Astrocyte (in vitro differentiated cells and primary cell): ENCODE measurements around the gene OIP5. TPM values are rescaled to one million over a fixed set of nuclear protein-coding genes. Genes with fewer than 3 reads are reported as not detected.
"Not testable (repeated sequence)": the region's sequence is repeated elsewhere in the genome, so short reads cannot be mapped to it uniquely, and the experiment has no call there.

Source experiments
- DNase-seq: peaks from one replicate; pipeline ENCODE4 v3.0.0-alpha.2; 2010; ENCODE audit warnings: low read depth
- FAIRE-seq: peaks from 2 replicates; lab custom pipeline; 2011; peaks lifted over from hg19 to GRCh38; lab: Jason Lieb, UNC
- H2AFZ ChIP-seq: 2 replicates; pipeline ENCODE4 v1.6.0; 2012; ENCODE audit warnings: low read depth, low read length, inconsistent platforms
- H3K27ac ChIP-seq: 2 replicates; pipeline ENCODE4 v1.5.1; 2011; ENCODE audit warnings: low read depth, low read length, inconsistent platforms
- H3K27me3 ChIP-seq: 2 replicates; pipeline ENCODE4 v1.6.0; 2011; ENCODE audit warnings: low read length, inconsistent platforms; ENCODE audit not compliant: insufficient read depth
- H3K36me3 ChIP-seq: 2 replicates; pipeline ENCODE4 v1.5.1; 2011; ENCODE audit warnings: low read length, inconsistent platforms; ENCODE audit not compliant: insufficient read depth
- H3K4me1 ChIP-seq: 2 replicates; pipeline ENCODE4 v1.5.1; 2011; ENCODE audit warnings: low read length, inconsistent platforms; ENCODE audit not compliant: insufficient read depth
- H3K4me2 ChIP-seq: 2 replicates; pipeline ENCODE4 v1.6.0; 2012; ENCODE audit warnings: low read length, inconsistent platforms
- H3K4me3 ChIP-seq: 2 replicates; pipeline ENCODE4 v1.5.1; 2011; ENCODE audit warnings: low read depth, mild to moderate bottlenecking, low read length, inconsistent platforms; ENCODE audit not compliant: insufficient read depth
- H3K79me2 ChIP-seq: 2 replicates; pipeline ENCODE4 v1.6.0; 2012; ENCODE audit warnings: mild to moderate bottlenecking, low read length, inconsistent platforms; ENCODE audit not compliant: insufficient read depth
- H3K9ac ChIP-seq: 2 replicates; pipeline ENCODE4 v1.6.0; 2012; ENCODE audit warnings: mild to moderate bottlenecking, low read length, inconsistent platforms
- H3K9me3 ChIP-seq: 2 replicates; pipeline ENCODE4 v1.5.1; 2012; ENCODE audit warnings: low read depth, mild to moderate bottlenecking, low read length, inconsistent platforms; ENCODE audit not compliant: insufficient read depth
- H4K20me1 ChIP-seq: 2 replicates; pipeline ENCODE4 v1.6.0; 2012; ENCODE audit warnings: low read length, inconsistent platforms; ENCODE audit not compliant: insufficient read depth
- H3K27ac Mint-ChIP-seq: one replicate; pipeline ENCODE4 v1.8.0; 2021; ENCODE audit warnings: mild to moderate bottlenecking, mixed read lengths; ENCODE audit not compliant: unreplicated experiment
- H3K27me3 Mint-ChIP-seq: one replicate; pipeline ENCODE4 v1.8.0; 2021; ENCODE audit warnings: low read depth, mixed read lengths; ENCODE audit not compliant: unreplicated experiment
- H3K36me3 Mint-ChIP-seq: one replicate; pipeline ENCODE4 v1.8.0; 2021; ENCODE audit warnings: low read depth, mixed read lengths; ENCODE audit not compliant: unreplicated experiment
- H3K4me1 Mint-ChIP-seq: one replicate; pipeline ENCODE4 v1.8.0; 2021; ENCODE audit warnings: low read depth, mixed read lengths; ENCODE audit not compliant: unreplicated experiment
- H3K4me3 Mint-ChIP-seq: one replicate; pipeline ENCODE4 v1.8.0; 2021; ENCODE audit warnings: mild to moderate bottlenecking, moderate library complexity, mixed read lengths; ENCODE audit not compliant: unreplicated experiment
- H3K9me3 Mint-ChIP-seq: one replicate; pipeline ENCODE4 v1.8.0; 2021; ENCODE audit warnings: mild to moderate bottlenecking, mixed read lengths; ENCODE audit not compliant: unreplicated experiment
- CTCF ChIP-seq: IDR thresholded peaks from 2 replicates; pipeline ENCODE4 v1.5.1; 2011; ENCODE audit warnings: low read depth, mild to moderate bottlenecking, inconsistent platforms, low read length, moderate library complexity; ENCODE audit not compliant: insufficient read depth
- EZH2 ChIP-seq: IDR thresholded peaks from 2 replicates; pipeline ENCODE4 v1.6.1; 2012; ENCODE audit warnings: mild to moderate bottlenecking, low read length, inconsistent platforms; ENCODE audit not compliant: insufficient read depth
- total RNA-seq: library from RNA; stranded (reverse); gene quantifications from 2 replicates; pipeline ENCODE4 v1.2.1, GENCODE V29; 2021

Gene OIP5
- total RNA-seq, 1 donor from 2014 or later = 1.7 TPM

GRCh38 chr15:41262571-41262970, 69.8 kb downstream of the OIP5 start:
- H3K27ac ChIP-seq = no peak overlapping the region
- H3K4me2 ChIP-seq = no peak overlapping the region
- H2AFZ ChIP-seq = no peak overlapping the region
- no peak overlapping the region for H3K4me3 ChIP-seq
- Mint-ChIP-seq H3K27ac (no peak overlapping the region), H3K36me3 (peaks cover 14% of the 10 kb centered on the region), H3K4me3 (no peak overlapping the region), H3K9me3 (no peaks in the 10 kb centered on the region), H3K4me1 (peaks cover 9% of the 10 kb centered on the region), H3K27me3 (no peaks in the 10 kb centered on the region)
- DNase-seq = no peak
- TF ChIP-seq EZH2 = no peak
- TF ChIP-seq CTCF = no peak
- no peak for FAIRE-seq
- H3K4me1 ChIP-seq = no peaks in the 10 kb centered on the region
- H3K27me3 ChIP-seq = no peaks in the 10 kb centered on the region
- H3K36me3 ChIP-seq = peaks cover 18% of the 10 kb centered on the region
- H3K9ac ChIP-seq = no peak overlapping the region
- no peaks in the 10 kb centered on the region for H3K79me2 ChIP-seq
- H4K20me1 ChIP-seq = peaks cover 3% of the 10 kb centered on the region
- H3K9me3 ChIP-seq = no peaks in the 10 kb centered on the region

- H3K9ac ChIP-seq, H2AFZ ChIP-seq, H3K27me3 ChIP-seq, H3K27ac ChIP-seq, H3K4me3 Mint-ChIP-seq, H3K9me3 ChIP-seq, H3K4me2 ChIP-seq, H3K4me1 ChIP-seq, DNase-seq, FAIRE-seq, H3K79me2 ChIP-seq, H3K9me3 Mint-ChIP-seq, H3K27ac Mint-ChIP-seq, H4K20me1 ChIP-seq, H3K4me3 ChIP-seq, H3K27me3 Mint-ChIP-seq: not testable (repeated sequence)
- Mint-ChIP-seq H3K36me3 (peaks cover 13% of the 10 kb centered on the region), H3K4me1 (peaks cover 10% of the 10 kb centered on the region)
- peaks cover 21% of the 10 kb centered on the region for H3K36me3 ChIP-seq
Observed at GRCh38 chr15:41260924-41261323, 71.5 kb downstream of the OIP5 start.

GRCh38 chr15:41259546-41260189, 72.7 kb downstream of the OIP5 start:
- peaks cover 16% of the 10 kb centered on the region for H3K36me3 Mint-ChIP-seq
- Histone ChIP-seq H2AFZ (no peak overlapping the region), H3K27me3 (no peaks in the 10 kb centered on the region), H3K4me2 (no peak overlapping the region), H4K20me1 (peaks cover 3% of the 10 kb centered on the region), H3K9me3 (no peaks in the 10 kb centered on the region), H3K9ac (no peak overlapping the region), H3K36me3 (peaks cover 19% of the 10 kb centered on the region), H3K27ac (no peak overlapping the region), H3K4me1 (peaks cover 3% of the 10 kb centered on the region), H3K79me2 (no peaks in the 10 kb centered on the region), H3K4me3 (no peak overlapping the region)
- H3K27me3 Mint-ChIP-seq = no peaks in the 10 kb centered on the region
- DNase-seq (no peak), FAIRE-seq (no peak)
- peaks cover 10% of the 10 kb centered on the region for H3K4me1 Mint-ChIP-seq
- no peak overlapping the region for H3K4me3 Mint-ChIP-seq
- TF ChIP-seq CTCF (no peak), EZH2 (no peak)
- H3K27ac Mint-ChIP-seq = no peak overlapping the region
- no peaks in the 10 kb centered on the region for H3K9me3 Mint-ChIP-seq

Other genes with a start within 250 kb of the OIP5 start
- gene INO80, start 216.3 kb downstream of the OIP5 start, total RNA-seq = 17.0 and 17.3 TPM in 2 replicates
- 0.07 TPM in 1 of 2 replicates, not detected in the other for gene EXD1, start 101.8 kb downstream of the OIP5 start, total RNA-seq
- 84.1 and 101 TPM in 2 replicates for gene CHP1, start 101.3 kb downstream of the OIP5 start, total RNA-seq
- gene NUSAP1, start 290 bp upstream of the OIP5 start, total RNA-seq = 6.5 and 7.7 TPM in 2 replicates
- 19.1 and 19.9 TPM in 2 replicates for gene NDUFAF1, start 69.9 kb upstream of the OIP5 start, total RNA-seq
- 37.8 and 42.0 TPM in 2 replicates for gene RTF1, start 84.5 kb upstream of the OIP5 start, total RNA-seq
- 1.0 and 1.2 TPM in 2 replicates for gene ITPKA, start 161.3 kb upstream of the OIP5 start, total RNA-seq
- 0.14 TPM in 1 of 2 replicates, not detected in the other for gene LTK, start 181.2 kb upstream of the OIP5 start, total RNA-seq
- gene RPAP1, start 211.7 kb upstream of the OIP5 start, total RNA-seq = 35.9 and 39.1 TPM in 2 replicates
- gene TYRO3, start 226.6 kb upstream of the OIP5 start, total RNA-seq = 28.5 and 34.0 TPM in 2 replicates